Chondrocyte (in vitro differentiated cells): ENCODE data around the gene SNRNP25. TPM values are rescaled to one million over a fixed set of nuclear protein-coding genes. Genes with fewer than 3 reads are reported as not detected.

Experiments used
- DNase-seq: peaks from one replicate; pipeline ENCODE4 v3.0.0; 2021; ENCODE audit warnings: mixed read lengths, low spot score
- H3K27ac Mint-ChIP-seq: one replicate; pipeline ENCODE4 v1.8.0; 2021; ENCODE audit warnings: mild to moderate bottlenecking, moderate library complexity, mixed read lengths; ENCODE audit not compliant: unreplicated experiment
- H3K27me3 Mint-ChIP-seq: 2 replicates; pipeline ENCODE4 v1.8.0; 2021; ENCODE audit warnings: low read depth, mixed read lengths
- H3K36me3 Mint-ChIP-seq: 2 replicates; pipeline ENCODE4 v1.8.0; 2021; ENCODE audit warnings: low read depth, mixed read lengths
- H3K4me1 Mint-ChIP-seq: 2 replicates; pipeline ENCODE4 v1.8.0; 2021; ENCODE audit warnings: low read depth, mild to moderate bottlenecking, mixed read lengths
- H3K4me3 Mint-ChIP-seq: one replicate; pipeline ENCODE4 v1.8.0; 2021; ENCODE audit warnings: mild to moderate bottlenecking, moderate library complexity, mixed read lengths; ENCODE audit not compliant: unreplicated experiment
- H3K9me3 Mint-ChIP-seq: 2 replicates; pipeline ENCODE4 v1.8.0; 2021; ENCODE audit warnings: low read depth, mixed read lengths
- CTCF ChIP-seq: fragments of 200-600 bp; sonication (generic); IDR thresholded peaks from 2 replicates; pipeline ENCODE4 v1.5.0; 2021; ENCODE audit warnings: antibody characterized with exemption, mild to moderate bottlenecking, moderate library complexity
- total RNA-seq: library from RNA; stranded (reverse); gene quantifications from 3 replicates; pipeline ENCODE4 v1.2.1, GENCODE V29; 2021

Gene SNRNP25
- total RNA-seq, 1 donor from 2014 or later, result 28.0 TPM

DNA sequence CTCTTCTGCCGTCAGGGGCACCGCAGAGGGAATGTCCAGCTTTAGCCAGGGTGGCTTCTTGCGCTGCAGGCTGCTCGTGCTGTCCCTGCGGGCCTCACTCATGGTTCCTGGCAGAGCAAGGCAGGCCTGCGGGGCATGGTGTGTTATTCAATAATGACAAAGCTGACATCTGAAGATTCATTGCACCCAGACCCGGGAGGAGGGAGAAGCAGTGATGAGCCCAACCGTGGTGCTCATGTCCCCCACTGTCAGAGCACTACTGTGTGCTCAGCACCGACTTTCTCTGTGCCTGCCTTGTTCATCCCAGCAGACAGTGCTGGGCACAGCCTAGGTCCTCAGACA lies 11.3 kb downstream of the SNRNP25 start:
- Mint-ChIP-seq H3K4me1 (peaks cover 32% of the 10 kb centered on the region), H3K27me3 (no peaks in the 10 kb centered on the region), H3K27ac (no peak overlapping the region), H3K36me3 (peaks cover 12% of the 10 kb centered on the region), H3K4me3 (no peak overlapping the region), H3K9me3 (no peaks in the 10 kb centered on the region)
- no peak for TF ChIP-seq CTCF
- DNase-seq, result no peak

GRCh38 chr16:65745-66144 lies 12.1 kb downstream of the SNRNP25 start:
- no peak overlapping the region for H3K27ac Mint-ChIP-seq
- H3K9me3 Mint-ChIP-seq, result no peaks in the 10 kb centered on the region
- peaks cover 6% of the 10 kb centered on the region for H3K36me3 Mint-ChIP-seq
- H3K4me1 Mint-ChIP-seq, result peaks cover 38% of the 10 kb centered on the region
- H3K4me3 Mint-ChIP-seq, result no peak overlapping the region
- no peak for DNase-seq
- H3K27me3 Mint-ChIP-seq, result no peaks in the 10 kb centered on the region
- peak; percentile 93 for TF ChIP-seq CTCF

GRCh38 chr16:66309-67182 lies 12.9 kb downstream of the SNRNP25 start:
- H3K4me1 Mint-ChIP-seq, result peaks cover 43% of the 10 kb centered on the region
- no peak for DNase-seq

GRCh38 chr16:67183-67791 lies 13.7 kb downstream of the SNRNP25 start:
- no peak for DNase-seq
- H3K9me3 Mint-ChIP-seq, result no peaks in the 10 kb centered on the region
- peak overlapping the region; percentile 12 for H3K4me3 Mint-ChIP-seq
- peaks cover 3% of the 10 kb centered on the region for H3K36me3 Mint-ChIP-seq
- H3K27ac Mint-ChIP-seq, result no peak overlapping the region
- peaks cover 44% of the 10 kb centered on the region for H3K4me1 Mint-ChIP-seq
- TF ChIP-seq CTCF, result no peak
- no peaks in the 10 kb centered on the region for H3K27me3 Mint-ChIP-seq

More at GRCh38 chr16:66309-67182, 12.9 kb downstream of the SNRNP25 start:
- Mint-ChIP-seq H3K36me3 (peaks cover 4% of the 10 kb centered on the region), H3K27me3 (no peaks in the 10 kb centered on the region), H3K9me3 (no peaks in the 10 kb centered on the region), H3K27ac (peak overlapping the region; percentile 36), H3K4me3 (no peak overlapping the region)
- TF ChIP-seq CTCF, result no peak

DNA sequence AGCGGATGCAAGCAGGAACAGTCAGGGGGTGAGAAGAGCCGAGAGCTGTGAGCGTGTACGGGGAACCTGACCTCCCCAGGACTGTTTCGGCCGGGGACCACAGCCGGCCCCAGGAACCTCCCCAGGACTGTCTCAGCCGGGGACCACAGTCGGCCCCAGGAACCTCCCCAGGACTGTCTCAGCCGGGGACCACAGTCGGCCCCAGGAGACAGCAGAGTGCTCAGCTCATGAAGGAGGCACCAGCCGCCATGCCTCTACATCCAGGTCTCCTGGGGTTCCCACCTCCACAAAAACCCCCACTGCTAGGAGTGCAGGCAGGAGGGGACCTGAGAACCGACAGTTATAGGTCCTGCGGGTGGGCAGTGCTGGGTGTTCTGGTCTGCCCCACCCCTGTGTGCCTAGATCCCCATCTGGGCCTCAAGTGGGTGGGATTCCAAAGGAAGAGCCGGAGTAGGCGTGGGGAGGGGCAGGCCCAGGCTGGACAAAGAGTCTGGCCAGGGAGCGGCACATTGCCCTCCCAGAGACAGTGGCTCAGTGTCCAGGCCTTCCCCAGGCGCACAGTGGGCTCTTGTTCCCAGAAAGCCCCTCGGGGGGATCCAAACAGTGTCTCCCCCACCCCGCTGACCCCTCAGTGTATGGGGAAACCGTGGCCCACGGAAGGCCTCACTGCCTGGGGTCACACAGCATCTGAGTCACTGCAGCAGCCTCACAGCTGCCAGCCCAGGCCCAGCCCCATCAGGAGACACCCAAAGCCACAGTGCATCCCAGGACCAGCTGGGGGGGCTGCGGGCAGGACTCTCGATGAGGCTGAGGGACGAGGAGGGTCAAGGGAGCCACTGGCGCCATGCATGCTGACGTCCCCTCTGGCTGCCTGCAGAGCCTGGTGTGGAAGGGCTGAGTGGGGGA lies 14.5 kb downstream of the SNRNP25 start:
- Mint-ChIP-seq H3K36me3 (peaks cover 3% of the 10 kb centered on the region), H3K4me1 (peaks cover 48% of the 10 kb centered on the region), H3K9me3 (no peaks in the 10 kb centered on the region), H3K27me3 (no peaks in the 10 kb centered on the region), H3K4me3 (peak overlapping the region; percentile 12), H3K27ac (peak overlapping the region; percentile 36)
- no peak for DNase-seq
- no peak for TF ChIP-seq CTCF
